ENCODE results near the gene CHSY3. TPM values are rescaled to one million over a fixed set of nuclear protein-coding genes. Genes with fewer than 3 reads are reported as not detected.

CHSY3 gene
- total RNA-seq, 1 donor from 2014 or later: 4.8 TPM

GRCh38 chr5:130090569-130091270 is 186.5 kb downstream of the CHSY3 start:
- no peak for DNase-seq (ENCODE audit: low spot score)

DNA sequence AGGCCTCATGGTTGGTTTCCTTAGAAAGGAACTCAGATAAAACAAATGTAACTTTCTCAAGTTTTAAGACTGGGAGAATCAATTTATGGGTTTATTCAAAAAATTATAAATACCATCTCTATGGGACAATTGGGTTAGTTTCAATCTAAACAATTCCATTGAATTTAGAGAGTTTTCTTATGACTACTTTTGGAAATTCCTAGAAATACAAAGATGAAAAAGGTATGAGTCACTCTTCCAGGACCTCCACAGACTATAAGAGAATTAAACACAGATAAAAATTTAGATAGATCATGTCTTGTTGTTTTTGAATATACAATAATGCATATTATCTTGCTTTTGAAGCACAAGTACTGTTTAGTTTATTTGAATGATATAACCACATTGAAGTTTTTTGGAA is 188.7 kb downstream of the CHSY3 start:
- DNase-seq (ENCODE audit: low spot score): no peak

DNA sequence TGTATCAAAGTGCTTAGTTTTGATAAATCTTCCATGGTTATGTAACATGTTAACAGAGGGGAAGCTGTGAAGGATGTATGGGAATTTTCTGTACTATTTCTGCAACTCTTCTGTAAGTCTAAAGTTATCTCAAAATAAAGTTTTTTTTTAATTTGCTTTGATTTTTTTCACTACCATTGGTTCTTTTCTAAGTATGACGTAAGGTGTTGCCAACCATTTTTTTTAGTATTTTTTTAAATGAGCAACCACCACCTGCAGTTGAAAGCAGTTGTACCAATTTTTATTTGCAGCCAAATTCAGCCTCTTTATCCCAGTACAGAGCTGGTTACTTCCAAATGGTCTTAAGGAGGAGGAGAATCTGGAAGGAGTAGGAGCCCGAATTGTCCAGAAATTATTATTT is 192.2 kb downstream of the CHSY3 start:
- DNase-seq (ENCODE audit: low spot score): no peak

DNA sequence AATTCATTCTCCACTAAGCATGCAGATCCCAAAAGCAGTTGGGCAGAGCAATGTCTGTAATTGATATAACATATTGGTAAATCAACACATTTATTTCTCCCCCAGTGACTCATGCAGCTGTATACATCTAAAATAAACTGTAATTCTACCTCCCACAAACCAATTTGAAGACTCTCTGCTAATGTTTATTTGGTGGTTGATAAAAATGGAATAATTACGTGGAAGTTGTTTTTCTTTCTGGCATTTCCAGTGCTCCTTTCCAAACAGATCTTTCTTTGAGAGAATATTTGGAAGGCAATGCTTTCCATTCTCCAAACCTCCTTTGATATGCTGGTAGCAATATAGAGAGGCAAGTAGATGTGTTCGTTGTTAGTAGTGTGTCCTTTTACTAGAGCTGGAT is 194.7 kb downstream of the CHSY3 start:
- DNase-seq (ENCODE audit: low spot score): no peak

GRCh38 chr5:130102375-130102774 is 198.1 kb downstream of the CHSY3 start:
- no peak for DNase-seq (ENCODE audit: low spot score)

DNA sequence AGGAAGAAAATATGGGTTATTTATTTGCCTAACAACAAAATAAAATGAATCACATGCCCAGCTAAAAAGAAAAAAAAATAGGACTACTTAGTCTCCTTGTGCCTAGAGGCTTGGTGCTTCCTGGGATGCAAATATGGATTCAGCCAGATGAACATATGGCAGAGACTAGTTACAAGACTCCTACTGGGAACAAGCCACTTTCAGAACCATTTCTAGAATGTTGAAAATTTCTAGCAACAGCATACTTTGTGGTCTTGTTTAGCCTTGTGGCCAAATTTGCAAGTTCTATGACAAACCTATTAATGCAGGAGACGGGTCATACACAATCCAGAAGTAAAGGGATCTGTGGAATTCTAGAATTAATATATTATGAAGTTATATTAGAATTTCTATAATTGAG is 198.7 kb downstream of the CHSY3 start:
- DNase-seq (ENCODE audit: low spot score): no peak

- DNase-seq (ENCODE audit: low spot score): no peak
These were observed 200.8 kb downstream of the CHSY3 start for GRCh38 chr5:130104895-130105688.

- no peak for DNase-seq (ENCODE audit: low spot score)
These were observed 202.2 kb downstream of the CHSY3 start for GRCh38 chr5:130106480-130106879.

DNA sequence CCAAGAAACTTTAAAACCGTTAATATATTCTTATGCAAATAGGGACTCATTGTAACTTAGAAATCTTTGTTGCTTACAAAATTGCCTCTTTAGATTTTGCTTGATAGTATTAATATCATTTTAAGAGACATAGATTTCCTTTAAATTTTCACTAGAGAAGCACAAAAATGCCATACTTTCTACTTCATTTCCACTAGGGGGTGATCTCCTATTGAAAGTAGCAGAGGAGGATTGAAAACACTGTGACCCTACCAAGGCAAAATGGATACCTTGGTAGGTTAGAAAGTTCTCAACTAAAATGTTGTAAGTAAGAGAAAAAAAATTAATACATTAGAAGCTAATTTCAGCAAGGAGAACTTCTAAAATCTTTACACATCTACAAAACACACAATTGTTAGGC is 204.9 kb downstream of the CHSY3 start:
- no peak for DNase-seq (ENCODE audit: low spot score)

GRCh38 chr5:130110328-130110727 is 206.1 kb downstream of the CHSY3 start:
- DNase-seq (ENCODE audit: low spot score): no peak

GRCh38 chr5:130111746-130112145 is 207.5 kb downstream of the CHSY3 start:
- no peak for DNase-seq (ENCODE audit: low spot score)

DNA sequence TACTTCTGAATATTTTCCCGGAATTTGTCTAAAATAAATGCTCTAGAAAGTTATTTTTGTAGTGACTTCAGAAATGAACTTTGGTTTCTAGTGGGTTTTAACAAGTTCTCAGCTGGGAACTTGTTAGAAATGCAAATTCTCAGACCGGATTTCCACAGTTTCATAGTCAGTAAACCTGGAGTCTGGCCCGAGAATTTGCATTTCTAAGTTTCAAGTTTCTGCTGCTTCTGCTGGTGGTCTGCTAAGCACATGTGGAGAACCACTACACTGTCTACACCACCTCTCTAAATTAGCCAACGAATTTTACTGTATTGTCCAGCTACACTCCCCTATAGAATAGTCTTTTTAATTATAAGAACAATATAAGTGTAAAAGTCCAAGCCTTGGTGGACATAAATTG is 208.0 kb downstream of the CHSY3 start:
- DNase-seq (ENCODE audit: low spot score): no peak

GRCh38 chr5:130115686-130116085 is 211.4 kb downstream of the CHSY3 start:
- no peak for DNase-seq (ENCODE audit: low spot score)

GRCh38 chr5:130116462-130116861 is 212.2 kb downstream of the CHSY3 start:
- no peak for DNase-seq (ENCODE audit: low spot score)

- DNase-seq (ENCODE audit: low spot score): no peak
These were observed 212.7 kb downstream of the CHSY3 start for GRCh38 chr5:130116972-130117371.

DNA sequence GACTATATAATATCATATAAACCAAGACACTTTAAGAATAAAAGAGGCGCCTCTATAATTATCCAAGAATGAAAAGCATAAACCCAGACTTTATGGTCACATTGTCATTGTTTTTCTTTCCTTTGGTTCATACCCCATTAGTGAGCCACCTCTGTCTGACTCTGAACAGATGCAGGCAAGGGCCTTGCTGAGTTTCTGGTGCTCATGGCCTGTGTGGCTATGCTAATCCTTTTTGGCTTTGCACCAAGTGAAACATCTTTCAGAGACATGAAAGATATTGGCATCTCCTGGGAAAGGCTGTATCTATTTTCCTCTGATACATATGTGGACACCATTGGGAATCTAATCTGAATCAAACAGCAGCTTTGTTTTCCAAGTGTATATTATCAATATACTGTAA is 222.5 kb downstream of the CHSY3 start:
- no peak for DNase-seq (ENCODE audit: low spot score)

- no peak for DNase-seq (ENCODE audit: low spot score)
These were observed 231.2 kb downstream of the CHSY3 start for GRCh38 chr5:130135506-130135905.

DNA sequence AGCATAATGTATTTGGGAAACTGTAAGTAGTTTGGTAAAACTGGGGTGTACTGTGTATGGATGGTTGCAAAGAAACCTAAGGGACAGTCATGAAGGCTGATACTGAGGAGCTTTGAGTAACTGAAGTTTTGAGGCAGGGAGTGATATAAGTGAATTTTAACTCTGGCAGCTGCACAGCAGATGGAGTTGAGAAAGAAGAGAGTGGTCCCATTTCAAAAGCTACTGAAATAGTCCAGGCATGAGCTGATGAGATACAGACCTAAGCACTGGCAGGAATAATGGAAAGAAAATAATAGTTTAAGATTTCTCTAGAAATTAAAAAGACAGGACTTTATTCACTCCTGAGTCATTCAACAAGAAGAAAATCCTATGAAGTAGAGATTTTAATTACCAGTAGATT is 232.0 kb downstream of the CHSY3 start:
- no peak for DNase-seq (ENCODE audit: low spot score)

GRCh38 chr5:130137681-130138080 is 233.4 kb downstream of the CHSY3 start:
- no peak for DNase-seq (ENCODE audit: low spot score)

DNA sequence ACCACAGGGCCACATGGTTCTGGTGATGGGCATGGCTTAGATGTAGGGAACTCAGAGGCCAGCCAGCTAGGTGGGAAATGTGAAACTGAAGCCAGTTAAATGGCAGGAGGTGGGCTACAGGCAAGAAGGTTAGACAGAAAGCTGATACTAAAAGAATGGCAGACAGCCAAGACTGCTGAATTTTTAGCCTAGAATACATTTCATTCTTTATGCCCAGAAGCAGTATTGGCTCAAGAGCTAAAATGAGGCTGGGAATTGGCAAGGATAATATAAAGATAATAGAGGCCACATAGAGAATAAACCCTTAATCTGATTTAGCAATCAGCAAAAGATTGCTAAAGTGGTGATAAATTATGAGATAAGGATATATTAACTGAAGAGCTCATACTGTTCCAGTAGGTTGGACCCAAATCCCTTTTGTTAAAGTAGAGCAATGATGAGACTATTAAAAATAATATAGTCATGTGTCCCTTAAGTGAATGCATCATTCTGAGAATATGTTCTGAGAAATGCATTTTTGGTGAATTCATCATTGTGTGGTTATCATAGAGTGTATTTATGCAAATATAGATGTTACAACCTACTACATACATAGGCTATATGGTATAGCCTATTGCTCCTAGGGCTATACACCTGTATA is 234.3 kb downstream of the CHSY3 start:
- DNase-seq (ENCODE audit: low spot score): no peak

DNA sequence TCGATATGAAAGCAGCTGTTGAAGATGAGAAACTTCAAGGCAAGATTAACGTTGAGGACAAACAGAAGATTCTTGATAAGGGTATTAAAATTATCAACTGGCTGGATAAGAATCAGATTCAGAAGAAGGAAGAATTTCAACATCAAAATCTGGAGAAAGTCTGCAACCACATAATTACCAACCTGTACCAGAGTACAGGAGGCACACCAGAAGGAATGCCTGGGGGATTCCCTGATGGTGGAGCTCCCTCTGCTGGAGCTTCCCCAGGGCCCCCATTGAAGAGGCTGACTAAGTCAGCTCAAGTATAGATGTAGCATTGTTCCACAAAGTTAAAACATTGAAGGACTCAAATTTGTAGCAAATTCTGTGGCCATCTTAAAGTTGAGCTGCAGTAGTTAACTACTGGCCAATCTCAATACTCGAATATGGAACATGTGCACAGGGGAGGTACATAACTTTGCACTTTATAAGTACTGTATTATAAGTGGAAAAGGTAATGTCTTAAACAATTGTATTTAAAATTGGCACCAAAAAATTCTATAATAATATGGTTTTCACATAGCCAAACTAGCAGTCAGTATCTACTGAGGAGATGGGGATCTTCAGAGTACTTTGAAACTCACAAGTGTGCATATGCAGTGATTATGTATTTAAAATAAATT is 237.5 kb downstream of the CHSY3 start:
- no peak for DNase-seq (ENCODE audit: low spot score)

- DNase-seq (ENCODE audit: low spot score): no peak
These were observed 247.0 kb downstream of the CHSY3 start for GRCh38 chr5:130151239-130151638.

Data from mesenteric fat pad (tissue), 1 donor.